ENCODE results near the gene SNX32.

The SNX32 gene

DNA sequence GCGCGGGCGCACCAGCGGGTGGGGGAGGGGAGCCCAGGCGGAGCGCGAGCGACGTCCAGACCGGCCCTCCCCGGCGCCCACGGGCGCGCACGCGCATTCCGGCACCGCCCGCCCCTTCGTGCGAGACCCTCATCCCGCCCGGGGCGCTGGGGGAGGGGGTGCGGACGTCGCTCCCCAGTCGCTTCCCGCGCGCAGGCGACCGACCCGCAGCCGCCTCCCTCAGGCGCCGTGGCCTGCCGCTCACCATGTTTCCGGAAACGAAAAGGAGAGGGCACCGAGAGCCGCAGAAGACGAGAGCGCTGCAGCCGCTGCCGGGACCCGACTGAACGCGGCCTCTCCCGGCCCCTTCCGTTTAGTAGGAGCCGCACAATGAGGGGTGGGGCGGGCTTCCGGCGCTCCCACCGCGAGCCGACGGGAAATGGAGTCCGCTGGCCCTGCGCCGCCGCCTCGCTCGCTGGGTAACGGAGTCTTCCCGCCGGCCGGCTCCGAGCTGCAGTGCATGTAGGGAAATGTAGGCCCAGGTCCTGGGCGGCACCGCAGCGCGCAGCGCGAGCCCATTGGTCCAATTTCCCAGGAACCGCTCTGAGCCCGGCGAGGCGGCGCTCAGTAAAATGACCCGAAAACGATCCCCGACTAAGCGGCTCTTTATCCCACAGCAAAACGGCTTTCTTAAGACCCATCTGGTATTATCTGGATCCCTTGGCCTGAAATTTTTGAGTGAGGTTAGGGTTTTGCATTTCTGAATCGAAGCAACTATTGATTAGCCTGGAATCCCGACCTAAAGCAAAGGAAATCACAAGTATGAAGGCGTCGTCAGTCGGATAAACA, 24.3 kb downstream of the SNX32 start, which contains the start of gene CFL1:
TSS of gene CFL1 (minus strand) at position 328 of the 828 bp plus-strand sequence. CDS start at position 247, 81 bp downstream.
- peak; percentile 97 for DNase-seq

DNA sequence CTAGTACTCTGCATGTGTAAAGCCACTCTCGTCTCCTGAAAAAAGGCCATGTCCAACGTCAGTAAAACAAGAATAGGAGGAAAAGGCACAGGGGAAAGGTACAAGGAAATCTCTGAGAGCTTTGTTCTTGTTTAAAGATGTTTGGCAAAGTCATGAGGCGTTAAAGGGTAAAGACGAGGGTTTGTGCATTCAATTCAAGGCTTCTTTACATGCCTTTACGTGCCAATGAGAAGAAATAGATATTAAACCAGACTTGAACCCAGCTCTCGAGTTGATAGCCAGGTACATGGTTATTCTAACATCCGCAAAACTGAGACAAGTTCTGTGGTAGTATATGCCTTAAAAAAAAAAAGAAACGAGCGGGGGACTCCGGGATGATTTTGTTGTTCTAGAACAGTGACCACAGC, 24.9 kb downstream of the SNX32 start:
- no peak for DNase-seq

DNA sequence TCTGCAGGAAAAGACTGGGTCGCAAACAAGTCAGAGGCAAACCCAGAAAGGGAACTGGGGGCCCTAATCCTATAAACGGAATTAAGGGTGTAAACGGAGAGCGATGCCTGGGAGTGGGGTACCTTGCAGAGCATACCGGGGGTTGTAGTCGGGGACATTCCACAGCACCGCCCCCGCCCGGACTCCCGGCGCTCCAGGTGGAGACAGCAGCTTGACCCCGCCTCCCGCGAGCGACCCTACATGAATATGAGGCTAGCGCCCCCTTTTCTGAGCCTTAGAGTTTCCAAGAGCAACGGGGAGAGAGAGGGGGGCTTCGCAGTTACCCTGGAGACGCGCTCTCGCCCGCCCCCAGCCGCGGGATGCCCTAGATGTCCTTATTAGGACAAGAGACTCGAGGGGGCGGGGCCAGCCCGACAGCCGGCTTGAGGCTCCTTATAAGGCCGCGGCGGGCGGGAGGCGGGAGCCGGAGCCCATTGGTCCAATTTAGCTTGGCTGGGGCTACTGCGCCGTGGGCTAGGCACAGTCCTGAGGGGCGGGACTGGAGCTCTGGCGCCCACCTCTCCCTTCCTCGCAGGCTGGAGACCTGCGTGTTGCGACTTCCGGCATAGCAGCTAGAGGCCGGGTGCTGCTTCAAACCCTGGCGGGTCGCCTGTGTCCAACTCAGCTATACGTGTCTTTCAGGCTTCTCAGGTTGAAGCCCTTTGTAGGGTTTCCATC, 25.5 kb downstream of the SNX32 start:
- DNase-seq = peak; percentile 93

DNA sequence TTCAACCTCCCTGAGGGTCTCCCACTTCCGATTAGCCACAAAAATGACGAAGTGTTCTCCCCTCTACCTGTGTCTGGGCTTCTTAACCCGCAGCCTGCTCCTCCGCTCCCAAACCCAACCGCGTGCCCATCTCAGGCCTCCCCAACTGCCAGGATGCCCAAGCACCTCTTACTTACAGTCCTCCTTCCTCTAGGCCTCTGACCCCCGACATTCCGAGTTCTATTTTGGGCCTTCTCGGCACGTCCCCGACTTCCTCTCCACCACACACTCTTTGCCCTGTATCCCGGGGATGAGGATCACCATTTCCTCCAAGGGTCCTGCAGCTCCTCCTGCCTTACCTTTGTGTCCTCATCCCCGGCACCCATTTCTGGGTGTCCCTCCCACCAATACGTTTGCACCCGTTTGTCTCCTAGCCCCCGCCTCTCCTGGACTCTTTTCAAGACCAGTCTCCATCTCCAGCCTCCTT, 26.1 kb downstream of the SNX32 start:
- no peak for DNase-seq

DNA sequence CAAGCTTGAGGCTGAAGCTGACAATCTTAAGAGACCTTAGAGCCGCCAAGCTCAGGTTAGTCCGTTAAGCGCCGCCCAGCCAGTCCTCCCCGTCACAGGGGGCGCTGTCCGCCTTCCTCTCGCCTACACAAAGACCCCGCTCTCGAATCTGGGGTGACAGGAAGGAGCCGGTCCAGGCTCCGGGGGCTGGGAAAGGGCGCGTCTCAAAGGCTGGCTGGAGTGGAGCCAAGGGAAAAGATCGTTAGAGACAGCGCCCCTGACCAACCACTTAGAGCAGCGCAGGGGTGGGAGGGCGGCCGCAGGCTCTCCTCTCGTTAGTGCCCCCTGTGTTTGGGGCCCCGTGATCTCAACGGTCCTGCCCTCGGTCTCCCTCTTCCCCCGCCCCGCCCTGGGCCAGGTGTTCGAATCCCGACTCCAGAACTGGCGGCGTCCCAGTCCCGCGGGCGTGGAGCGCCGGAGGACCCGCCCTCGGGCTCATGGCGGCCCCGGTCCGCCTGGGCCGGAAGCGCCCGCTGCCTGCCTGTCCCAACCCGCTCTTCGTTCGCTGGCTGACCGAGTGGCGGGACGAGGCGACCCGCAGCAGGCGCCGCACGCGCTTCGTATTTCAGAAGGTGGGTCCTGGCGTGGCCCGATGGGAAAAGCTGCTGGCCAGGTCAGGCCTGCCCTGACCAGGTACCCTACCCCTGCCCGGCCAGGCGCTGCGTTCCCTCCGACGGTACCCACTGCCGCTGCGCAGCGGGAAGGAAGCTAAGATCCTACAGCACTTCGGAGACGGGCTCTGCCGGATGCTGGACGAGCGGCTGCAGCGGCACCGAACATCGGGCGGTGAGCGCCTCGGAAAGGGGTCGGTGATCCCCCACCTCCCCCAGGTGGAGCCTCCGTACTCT, 26.8 kb downstream of the SNX32 start, which contains the start of gene MUS81:
TSS of gene MUS81 (plus strand) at position 156 of the 887 bp plus-strand sequence. CDS start at position 477, 321 bp downstream.
- DNase-seq = peak; percentile 92

DNA sequence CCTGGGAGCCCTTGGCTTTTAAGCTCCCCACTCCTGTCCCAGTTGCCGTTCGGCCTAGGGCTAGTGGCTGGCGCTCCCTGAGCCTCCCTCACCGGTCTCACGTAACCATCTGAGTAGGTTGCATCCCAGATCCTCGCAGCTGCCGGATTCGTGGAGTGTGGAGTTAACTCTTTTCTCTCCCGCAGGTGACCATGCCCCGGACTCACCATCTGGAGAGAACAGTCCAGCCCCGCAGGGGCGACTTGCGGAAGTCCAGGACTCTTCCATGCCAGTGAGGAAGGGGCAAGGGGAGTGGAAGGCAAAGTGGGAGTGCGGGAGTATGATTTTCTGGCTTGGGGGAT, 27.4 kb downstream of the SNX32 start:
- no peak for DNase-seq

DNA sequence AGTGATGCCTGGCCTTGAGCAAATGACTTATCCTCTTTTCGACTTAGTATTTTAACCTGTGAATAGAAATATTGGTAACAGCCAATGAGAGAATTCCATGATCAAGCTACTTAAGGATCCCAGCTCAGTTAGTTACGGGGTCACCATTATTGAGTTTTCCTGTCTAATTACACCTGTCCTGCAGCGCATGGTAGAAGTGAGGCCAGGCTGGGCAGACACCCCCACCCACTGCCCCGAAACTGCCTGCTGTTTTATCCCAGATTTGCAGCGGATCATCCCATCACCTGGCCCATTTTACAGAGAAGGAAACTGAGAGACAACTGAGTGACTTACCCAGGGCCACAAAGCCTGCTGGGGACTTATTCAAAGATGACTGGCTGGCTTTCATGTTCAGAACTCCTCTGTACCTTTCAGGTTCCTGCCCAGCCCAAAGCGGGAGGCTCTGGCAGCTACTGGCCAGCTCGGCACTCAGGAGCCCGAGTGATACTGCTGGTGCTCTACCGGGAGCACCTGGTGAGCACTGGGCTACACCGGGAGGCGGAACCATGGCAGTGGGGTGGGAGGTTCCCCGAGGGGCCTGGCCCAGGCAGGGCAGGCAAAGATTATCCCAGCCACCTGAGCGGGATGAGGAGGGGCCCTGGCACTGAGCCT, 27.9 kb downstream of the SNX32 start:
- no peak for DNase-seq

DNA sequence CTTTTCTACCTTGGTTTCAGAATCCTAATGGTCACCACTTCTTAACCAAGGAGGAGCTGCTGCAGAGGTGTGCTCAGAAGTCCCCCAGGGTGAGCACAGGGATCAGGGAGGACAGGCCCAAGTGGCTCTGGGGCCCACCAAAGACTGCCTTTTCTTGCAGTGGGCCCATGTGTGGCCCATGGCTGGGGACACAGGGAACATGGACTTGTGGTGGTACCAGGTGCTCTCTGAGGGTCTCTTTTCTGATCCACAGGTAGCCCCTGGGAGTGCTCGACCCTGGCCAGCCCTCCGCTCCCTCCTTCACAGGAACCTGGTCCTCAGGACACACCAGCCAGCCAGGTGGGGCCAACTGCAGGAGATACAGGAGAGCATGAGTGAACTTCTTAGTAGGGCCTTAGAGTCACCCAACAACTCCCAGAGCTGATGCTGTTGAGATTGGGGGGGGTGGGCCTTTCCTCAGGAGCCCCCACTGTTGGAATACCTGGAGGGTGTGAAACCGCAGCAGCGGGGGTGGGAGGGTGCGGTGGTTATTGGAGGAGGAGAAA, 28.5 kb downstream of the SNX32 start:
- DNase-seq = no peak

DNA sequence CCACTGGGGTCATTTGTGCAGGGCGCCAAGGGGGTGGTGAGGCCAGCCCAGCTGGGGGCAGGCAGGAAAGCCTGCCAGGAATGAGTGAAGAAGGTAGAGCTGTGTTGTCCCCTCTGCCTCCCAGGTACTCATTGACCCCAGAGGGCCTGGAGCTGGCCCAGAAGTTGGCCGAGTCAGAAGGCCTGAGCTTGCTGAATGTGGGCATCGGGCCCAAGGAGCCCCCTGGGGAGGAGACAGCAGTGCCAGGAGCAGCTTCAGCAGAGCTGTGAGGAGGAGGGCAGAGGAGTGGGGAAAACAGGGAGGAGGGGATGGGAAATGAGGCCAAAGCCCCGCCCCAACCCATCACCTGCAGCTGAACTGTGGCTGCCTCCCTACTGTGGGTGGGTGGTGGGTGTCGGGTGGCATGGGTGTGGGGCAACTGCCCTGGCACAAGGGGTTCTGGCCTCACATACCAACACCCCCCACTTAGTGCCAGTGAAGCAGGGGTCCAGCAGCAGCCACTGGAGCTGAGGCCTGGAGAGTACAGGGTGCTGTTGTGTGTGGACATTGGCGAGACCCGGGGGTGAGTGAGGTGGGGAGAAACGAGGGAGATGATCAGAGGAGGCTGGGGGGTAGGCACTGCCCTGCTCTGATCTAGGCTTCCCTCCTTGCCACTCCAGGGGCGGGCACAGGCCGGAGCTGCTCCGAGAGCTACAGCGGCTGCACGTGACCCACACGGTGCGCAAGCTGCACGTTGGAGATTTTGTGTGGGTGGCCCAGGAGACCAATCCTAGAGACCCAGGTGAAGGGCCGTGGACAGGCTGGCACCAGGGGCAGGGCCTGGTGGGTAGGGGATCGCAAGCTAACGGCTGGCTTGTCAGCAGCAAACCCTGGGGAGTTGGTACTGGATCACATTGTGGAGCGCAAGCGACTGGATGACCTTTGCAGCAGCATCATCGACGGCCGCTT, 29.5 kb downstream of the SNX32 start:
- no peak for DNase-seq

DNA sequence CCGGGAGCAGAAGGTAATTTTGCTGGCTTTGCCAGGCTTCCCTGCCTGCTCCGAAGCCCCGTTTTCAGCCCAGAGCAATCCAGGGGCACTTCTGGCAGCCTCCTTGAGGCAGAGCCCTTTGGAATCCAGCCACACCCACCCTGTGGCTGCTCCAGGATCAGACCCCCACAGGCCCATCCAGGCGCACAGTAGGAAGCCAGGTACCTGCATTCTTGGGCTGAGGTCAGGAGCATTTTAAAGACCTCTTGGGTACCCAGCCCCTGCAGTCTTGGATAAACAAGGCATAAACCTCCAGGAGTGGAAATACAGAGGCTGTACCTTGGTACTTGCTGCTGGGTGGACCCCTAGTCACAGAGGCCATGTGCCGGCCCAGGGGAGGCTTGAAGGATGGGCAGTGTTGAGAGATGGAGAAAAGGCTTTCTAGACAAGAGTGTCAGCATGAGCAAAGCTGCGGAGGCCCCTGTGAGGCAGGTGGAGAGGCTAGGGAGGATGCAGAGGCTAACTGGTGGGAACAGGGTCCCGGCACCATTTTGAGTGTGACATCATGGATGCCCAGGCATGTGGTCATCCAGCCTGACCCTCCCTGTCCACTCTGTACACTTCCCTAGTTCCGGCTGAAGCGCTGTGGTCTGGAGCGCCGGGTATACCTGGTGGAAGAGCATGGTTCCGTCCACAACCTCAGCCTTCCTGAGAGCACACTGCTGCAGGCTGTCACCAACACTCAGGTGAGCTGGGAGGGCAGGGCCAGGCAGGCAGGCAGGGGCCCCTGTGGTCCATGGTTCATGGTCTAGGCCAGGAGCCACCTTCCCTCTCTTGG, 30.3 kb downstream of the SNX32 start:
- DNase-seq = no peak

DNA sequence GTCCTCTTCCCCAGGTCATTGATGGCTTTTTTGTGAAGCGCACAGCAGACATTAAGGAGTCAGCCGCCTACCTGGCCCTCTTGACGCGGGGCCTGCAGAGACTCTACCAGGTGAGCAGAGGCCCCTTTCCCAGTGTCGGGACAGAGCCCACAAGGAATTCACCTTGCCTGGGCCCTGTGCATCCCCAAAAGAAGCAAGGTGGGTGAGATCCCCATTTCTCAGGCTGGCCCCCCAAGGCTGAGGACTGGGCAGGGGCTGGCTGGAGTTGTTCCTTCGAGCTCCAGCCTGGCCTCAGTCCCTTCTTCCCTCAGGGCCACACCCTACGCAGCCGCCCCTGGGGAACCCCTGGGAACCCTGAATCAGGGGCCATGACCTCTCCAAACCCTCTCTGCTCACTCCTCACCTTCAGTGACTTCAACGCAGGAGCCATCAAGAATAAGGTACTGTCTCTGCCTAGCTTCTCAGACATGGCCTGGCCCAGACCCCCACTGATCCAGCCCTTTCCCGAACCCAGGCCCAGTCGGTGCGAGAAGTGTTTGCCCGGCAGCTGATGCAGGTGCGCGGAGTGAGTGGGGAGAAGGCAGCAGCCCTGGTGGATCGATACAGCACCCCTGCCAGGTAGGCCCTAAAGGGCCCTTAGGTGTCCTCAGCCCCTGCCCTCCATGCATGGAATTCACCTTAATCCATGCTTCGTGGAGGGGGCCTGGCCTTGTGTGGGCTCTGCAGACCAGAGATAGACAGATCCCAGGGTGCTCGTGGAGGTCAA, 31.1 kb downstream of the SNX32 start:
- DNase-seq = no peak

DNA sequence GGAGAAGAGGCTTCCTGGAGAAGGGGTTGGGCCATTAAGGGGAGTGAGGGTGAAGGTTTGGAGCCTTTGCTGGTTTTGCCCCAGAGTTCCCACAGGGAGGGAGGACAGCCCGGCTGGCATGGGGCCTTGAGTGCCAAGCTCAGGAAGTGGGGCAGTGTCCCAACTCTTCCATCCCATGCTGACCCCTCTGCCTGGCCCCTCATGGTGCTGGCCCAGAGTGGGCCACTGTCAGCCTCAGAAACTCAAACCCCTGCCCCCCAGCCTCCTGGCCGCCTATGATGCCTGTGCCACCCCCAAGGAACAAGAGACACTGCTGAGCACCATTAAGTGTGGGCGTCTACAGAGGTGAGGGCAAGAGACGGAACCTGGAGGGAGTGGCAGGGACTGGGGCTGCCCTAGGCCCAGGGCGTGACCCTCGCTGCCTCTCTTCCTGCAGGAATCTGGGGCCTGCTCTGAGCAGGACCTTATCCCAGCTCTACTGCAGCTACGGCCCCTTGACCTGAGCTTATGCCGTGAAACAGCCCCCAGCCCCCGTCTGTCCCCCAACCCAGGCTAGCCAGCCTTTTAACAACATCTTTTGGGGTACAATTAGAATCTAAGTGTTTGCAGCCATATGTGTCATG, 31.9 kb downstream of the SNX32 start:
- no peak for DNase-seq

DNA sequence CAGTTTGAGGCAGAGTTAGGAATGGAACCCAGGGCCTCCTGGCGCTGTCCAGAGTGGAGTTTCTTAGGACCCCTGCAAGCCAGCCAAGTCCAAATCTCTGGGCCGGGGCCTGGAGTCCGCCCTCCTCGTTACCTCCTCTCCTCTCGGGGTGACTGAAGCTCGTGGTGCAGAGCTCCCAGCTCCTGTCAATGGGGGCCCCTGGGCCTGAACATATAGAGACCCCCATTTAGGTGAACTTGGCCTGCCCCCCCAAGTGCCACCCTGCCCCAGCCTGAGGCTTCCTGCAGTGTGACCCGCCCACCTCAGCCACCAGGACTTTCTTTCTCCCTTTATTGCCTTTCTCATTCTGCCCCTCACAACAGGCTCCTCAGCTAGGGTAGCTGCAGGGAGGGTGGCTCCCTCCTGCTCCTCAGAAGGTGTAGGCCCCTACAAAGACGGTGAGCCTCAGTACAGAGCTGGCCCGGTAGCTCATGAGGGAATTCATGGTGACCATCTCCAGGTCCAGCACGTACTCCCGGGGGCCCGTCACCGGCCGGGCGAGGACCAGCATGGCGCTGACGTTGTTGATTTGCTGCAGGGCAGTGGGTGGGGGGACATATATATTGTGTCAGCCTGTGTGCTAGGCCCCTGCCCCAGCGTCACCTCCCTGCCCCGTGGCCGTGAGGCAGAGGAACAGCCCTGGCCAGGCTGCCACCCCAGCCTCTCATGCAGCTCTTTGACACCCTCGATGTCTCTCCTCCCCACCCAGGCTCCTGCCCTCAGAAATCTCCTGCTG, 32.9 kb downstream of the SNX32 start:
- DNase-seq = no peak

DNA sequence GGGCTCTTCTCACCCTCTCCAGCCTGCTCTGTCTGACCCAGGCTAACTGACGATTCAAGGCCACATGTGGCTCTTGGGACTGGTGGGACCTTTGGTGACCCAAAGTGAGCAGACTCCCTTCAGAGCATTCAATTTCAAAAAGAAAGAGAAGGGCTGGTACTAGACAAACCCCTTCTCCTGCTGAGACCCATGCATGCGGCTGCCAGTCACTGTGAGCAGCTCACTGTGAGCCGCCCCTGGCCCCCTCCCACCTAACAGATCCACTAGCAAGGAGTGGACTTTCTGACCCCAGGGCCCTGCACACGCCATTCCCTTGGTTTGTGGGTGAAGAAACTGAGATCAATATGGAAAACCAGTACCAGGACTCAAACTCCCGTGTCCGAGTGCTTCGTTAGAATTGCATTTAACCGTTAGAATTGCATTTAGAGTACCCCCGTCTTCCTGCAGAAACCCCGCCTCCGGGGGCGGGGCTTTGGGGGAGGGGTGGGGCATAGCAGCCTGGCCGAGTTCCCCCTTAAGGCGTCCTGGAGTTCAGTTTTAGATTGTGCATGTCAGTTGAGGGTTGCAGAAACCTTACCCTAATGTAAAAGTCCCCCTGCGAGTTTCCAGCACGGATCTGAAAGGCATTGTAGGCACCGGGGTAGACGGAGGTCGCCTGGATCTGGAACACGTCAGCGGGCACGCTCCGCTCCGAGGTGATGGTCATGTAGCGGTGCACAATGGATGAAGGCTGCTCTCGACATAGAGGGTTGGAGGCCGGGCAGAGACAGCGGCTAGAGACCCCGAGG, 33.7 kb downstream of the SNX32 start:
- DNase-seq = no peak

DNA sequence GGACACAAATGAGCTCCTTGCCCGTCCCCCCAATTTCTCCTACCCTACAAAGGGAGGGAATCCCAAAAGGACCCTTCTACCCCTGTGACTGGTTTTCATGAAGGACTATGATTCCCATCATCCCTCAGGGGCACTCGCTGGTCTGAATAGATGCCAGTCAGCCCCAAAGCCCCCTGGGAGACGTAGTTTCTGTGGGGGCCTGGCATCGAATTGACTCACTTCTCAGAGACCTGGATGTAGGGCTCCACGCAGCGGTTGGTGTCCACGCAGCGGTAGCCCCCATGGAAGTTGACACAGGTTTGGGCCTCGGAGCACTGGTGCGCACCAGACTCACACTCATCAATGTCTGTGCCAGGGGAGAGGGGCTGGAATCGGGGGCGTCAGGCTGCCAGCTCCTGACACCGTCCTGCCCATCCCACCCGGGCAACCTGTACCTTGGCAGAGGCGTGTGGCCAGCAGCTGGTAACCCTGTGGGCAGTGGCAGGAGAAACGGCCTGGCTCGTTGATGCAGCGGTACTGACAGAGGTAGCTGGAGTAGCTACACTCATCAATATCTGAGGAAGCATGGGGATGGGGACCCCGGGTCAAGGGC, 34.4 kb downstream of the SNX32 start:
- DNase-seq = no peak

DNA sequence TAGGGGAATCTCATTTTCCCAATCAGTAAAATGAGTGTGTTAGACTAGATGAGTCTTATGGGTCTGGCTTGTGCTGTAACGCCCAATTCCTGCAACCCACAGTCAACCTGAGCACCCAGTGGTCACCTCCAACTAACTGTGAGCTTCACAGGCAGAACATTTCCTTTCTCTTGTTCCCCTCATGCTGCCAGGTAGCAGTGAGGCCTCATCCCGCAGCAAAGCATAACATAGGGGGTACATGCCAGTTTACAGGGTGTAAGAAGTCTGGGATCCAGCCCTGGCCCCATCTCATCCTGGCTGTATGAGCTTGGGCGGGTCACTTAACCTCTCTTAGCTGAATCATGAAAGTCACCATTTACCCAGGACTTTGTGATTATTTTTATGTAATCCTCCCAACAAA, 35.1 kb downstream of the SNX32 start:
- DNase-seq = no peak
